GM19328 (cell line): ENCODE data around the gene GOT1.

Experiments used
- ATAC-seq: cut with Tn5 transposase; IDR thresholded peaks from one replicate; pipeline ENCODE4 v1.9.1; 2021; ENCODE audit warnings: mild to moderate bottlenecking, moderate library complexity; ENCODE audit not compliant: unreplicated experiment

Gene GOT1

GRCh38 chr10:99430451-99431189, at the start of gene GOT1:
GOT1 (minus strand) TSS chr10:99430624; CDS start chr10:99430565, 59 bp downstream.
- ATAC-seq: peak; percentile 95

GRCh38 chr10:99470327-99470726, 39.9 kb upstream of the GOT1 start:
- ATAC-seq: no peak

DNA sequence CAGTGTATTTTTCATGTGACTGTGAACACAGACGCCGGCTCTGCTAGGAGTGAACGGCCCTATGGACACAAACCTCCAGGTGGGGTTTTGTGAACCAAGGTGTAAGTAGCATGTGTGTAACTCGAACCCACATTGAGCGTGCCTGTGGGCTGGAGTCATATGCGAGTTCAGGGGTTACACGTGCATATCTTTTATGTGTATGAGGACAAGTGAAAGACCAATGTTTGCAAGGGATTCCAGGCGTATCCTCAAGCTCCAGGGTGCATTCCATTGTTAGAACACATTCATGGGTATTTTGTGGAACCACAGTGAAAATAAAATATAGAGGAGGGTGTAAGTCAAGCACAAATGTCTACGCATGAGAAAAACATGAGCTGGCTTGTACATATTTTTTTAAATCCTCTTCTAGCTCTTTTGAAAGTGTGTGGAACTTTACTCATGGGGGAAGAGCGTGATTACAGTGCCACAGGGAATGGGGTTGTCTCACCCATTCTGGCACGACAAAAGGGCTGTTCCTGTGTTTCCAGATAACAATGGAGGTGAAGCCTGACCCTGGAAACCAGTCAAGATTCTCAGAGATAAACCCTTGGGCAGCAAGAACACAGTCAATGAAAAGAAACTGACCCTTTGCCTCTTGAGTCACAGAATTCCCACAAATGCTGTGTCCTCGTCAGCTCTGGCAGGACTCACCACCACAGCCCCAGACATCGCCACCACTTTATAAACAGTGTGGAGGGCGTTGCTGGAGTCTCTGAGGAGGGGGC, 37.0 kb upstream of the GOT1 start:
- no peak for ATAC-seq

- ATAC-seq: no peak
Measured at GRCh38 chr10:99466632-99467223, 36.3 kb upstream of the GOT1 start.

GRCh38 chr10:99461230-99461629, 30.8 kb upstream of the GOT1 start:
- ATAC-seq: no peak

- ATAC-seq: no peak
Measured at GRCh38 chr10:99460070-99460469, 29.6 kb upstream of the GOT1 start.

GRCh38 chr10:99459217-99459616, 28.8 kb upstream of the GOT1 start:
- no peak for ATAC-seq

DNA sequence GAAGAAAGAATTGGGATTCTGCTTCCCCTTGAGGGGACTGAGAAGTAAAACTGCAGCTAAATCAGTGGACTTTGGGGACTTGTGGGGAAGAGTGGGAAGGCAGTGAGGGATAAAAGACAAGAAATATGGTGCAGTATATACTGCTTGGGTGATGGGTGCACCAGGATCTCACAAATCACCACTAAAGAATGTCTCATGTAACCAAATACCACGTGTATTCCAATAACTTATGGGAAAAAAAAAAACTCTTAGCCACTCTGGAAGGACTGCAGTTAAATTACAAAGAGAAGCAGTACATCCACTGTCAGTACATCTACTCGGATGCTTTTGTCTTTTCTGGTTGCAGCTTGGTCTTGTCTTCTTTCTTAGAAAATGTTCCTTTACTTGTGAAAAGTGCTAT, 27.4 kb upstream of the GOT1 start:
- no peak for ATAC-seq

- no peak for ATAC-seq
Measured at GRCh38 chr10:99456931-99457288, 26.5 kb upstream of the GOT1 start.

GRCh38 chr10:99456207-99456930, 25.9 kb upstream of the GOT1 start:
- ATAC-seq: no peak

- no peak for ATAC-seq
Measured at GRCh38 chr10:99451981-99452380, 21.6 kb upstream of the GOT1 start.

DNA sequence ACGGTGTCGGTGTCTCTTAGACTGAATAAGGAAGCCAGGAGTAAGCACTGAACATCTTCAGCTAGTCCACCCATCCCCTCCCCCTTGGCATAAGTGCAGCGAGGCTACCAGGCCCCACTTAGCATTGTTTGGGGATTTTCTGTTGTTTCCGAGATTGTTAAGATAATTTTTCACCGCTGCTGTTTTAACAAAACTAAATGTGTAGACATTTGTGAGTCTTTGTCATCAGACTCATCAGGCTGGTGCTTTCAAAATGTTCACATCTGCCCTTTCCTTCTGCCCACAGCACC, 21.0 kb upstream of the GOT1 start:
- ATAC-seq: no peak

DNA sequence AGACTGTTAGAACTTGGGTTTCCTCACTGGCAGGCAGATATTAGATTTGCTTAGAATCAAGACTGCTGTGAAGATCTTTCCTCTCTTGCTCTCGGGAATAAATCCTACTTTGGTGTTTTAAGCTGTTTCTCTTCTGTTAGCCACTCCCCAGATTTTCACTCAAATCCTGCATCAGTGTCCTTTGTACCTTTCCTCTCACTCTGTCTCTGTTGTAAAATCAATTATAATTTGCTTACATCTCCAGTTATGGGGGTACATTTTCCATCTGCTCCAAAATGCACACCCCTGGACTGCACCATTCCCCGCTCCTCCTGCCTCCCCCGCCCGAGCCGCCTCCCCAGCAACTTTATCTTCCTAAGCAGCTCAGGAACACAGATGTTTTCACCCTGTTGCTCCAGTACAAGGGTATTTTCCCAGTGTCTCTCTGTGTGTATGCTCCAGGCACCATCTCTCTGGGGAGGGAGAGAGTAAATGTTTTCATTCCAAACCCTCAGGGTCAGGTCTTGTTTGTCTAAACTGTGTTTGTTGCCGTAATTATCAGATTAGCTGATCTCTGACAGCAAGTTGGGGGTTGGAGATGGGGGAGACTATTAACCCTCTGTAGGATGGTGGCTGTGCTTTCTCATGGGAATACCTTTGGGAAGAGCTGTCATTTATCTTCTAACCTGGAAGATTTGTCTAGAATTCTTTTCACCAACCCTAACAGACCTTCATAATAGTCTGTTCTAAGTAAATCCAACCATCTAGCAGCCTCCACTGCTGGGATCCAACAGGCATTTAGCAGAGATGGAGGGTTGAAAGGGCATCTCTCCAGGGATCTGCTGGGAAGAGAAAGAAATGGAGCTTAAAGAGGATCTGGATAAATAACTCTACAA, 20.4 kb upstream of the GOT1 start:
- no peak for ATAC-seq

GRCh38 chr10:99450156-99450555, 19.7 kb upstream of the GOT1 start:
- ATAC-seq: no peak

DNA sequence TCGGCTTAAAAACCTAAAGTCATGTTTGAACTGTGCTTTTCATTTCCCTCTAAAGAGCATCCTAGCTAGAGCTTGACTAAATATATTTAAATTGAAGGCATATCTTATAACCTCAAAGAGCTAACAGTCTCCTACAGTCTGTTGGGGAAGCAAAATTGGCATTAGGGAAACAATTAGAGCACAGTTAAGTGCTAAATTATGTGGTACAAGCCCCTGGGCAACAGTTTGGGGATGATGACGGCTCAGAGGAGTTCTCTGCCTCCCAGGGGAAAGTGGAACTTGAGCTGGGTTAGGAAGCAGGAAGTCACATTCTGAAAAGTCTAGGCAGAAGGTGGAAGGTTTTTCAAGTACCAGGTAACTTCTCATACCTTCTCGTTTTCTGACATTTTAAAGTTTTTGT, 18.6 kb upstream of the GOT1 start:
- ATAC-seq: no peak

DNA sequence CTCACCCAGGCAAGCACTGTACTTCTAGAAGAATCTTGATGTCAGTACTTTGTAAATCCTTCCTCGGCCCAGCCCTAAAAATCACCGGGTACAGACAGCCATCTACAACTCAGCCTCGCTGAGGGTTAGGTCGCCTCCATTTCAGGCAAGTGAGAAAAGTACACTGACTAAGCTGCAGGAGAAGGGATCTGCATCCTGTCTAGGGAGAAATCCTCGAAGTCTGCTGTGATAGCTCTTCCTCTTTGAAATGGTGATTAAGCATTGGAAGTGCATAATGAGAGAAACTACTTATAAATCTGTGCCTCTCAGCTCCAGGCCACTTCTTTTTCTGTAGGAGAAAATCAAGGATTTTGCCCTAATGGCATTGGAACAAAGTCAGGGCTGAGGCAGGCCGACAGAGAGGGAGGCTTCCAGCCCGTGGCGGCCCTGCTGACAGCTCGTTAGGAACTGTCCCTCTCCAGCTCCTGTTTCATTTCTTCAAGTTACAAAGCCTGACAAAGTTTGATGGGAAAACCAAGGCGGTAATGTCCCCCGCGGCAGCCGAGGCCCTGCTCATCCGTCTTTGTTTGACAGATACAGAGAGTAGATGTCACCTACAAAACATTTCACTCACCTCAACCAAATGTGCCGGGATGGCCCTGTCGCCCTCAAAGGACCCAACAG, 14.1 kb upstream of the GOT1 start:
- ATAC-seq: no peak

DNA sequence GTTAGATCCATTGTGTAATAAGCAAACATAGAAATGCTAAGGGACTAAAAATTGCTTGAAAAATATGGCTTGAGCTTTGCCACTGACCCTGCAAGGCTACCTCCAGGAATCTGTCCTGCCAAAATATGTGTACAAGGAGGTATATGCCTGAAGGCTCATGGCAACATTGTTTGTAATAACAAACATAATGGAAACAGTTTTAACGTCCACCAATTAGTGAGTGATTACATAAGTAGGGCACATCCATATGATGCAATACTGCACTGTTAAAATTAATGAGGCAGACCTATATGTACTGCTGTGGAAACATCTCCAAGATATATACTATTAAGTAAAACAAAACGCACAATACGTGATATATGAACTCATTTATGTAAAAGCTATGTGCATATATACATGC, 13.1 kb upstream of the GOT1 start:
- no peak for ATAC-seq

DNA sequence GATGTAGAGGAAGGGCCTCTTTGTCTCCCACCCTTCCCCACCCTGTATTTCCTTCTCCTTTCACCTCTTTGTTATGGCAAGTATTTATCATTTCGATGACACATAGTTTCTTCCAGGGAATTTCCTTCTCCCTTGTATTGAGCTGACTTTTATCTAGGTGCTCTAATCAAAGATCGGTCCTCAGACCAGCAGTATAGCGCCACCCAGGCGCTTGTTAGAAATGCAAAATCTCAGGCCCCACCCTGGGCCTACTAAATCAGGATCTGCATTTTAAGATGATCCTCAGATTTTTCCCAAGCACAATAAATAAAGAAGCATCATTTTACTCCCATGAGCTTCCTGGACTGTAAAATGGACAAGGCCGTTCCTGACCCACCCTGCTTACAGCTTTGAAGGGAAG, 12.0 kb upstream of the GOT1 start:
- no peak for ATAC-seq

- ATAC-seq: no peak
Measured at GRCh38 chr10:99438890-99439289, 8.5 kb upstream of the GOT1 start.

DNA sequence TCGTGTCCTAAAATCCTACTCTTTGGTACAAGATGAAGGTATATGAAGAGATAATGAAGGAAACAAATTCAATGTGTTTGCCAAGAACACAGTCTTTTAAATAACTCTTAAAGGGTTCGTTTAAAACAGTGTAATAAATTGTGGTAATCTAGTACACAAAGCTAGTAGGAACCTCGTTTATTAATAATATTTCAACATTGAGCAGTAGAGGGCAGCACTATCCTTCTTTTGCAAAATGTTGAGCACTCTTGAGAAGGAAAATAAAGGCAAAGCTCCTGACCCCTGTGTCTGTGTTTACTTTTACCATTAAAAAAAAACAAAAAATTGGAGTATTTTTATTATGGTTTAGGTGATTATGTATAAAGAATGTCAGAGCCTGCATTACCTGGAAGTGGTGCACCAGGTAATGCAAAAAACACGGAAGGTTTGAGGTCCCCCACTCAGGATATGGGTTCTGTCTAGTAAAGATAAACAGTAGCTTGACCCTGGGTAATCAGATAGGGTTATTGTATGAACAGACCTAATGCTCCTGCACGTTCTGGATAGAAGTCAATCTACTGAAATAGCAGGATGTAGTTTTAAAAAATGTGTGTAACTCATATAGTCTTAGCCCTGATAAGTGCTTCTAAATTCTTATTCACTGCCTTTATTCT, 5.7 kb upstream of the GOT1 start:
- ATAC-seq: no peak
